CD4-positive, alpha-beta T cell treated with Interferon alpha-2 for 1 hour (primary cell): ENCODE data around the gene LACTB.

Experiments used
- DNase-seq, 2 donors: peaks; one replicate each; pipeline ENCODE4 v3.0.0-alpha.2; 2020 to 2022

Gene LACTB

DNA sequence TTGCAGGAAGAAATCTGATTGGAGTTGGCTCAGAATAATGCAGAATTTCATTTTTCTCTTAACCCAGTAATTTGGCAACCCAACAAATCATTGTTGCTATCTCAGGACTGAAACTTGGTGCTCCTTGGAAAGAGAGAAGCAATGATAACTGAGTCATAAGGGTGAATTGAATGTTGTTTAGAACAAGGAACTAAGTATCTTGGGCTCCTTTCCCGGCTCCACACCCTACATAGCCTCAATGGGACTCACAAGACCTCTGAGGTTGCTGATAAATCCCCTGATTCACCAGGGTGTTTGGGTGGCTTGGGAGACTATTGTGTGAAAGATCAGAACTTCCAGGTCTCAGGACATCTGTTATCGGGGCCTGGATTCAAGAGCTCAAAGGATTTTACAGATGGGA lies 60.0 kb downstream of the LACTB start:
- DNase-seq: no peak

GRCh38 chr15:63185206-63185605 lies 63.5 kb downstream of the LACTB start:
- no peak for DNase-seq

DNA sequence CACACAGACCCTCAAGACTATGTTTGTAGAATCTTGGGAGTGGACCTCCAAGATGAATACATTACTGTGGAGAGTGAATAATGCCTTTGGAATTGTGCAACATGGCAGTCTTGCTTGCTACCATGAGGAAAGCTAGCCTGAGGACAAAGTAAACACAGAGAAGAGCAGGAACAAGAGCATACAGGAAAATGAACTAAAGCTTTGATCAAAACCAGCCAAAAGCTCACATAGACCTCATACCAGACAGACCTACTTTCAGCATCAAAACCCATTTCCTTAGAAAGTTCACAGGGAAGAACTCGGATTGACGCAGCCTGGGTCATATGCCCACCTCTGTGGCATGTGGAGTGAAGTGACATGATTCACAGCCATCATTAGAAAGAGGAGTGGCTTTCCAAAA lies 64.4 kb downstream of the LACTB start:
- DNase-seq: no peak

DNA sequence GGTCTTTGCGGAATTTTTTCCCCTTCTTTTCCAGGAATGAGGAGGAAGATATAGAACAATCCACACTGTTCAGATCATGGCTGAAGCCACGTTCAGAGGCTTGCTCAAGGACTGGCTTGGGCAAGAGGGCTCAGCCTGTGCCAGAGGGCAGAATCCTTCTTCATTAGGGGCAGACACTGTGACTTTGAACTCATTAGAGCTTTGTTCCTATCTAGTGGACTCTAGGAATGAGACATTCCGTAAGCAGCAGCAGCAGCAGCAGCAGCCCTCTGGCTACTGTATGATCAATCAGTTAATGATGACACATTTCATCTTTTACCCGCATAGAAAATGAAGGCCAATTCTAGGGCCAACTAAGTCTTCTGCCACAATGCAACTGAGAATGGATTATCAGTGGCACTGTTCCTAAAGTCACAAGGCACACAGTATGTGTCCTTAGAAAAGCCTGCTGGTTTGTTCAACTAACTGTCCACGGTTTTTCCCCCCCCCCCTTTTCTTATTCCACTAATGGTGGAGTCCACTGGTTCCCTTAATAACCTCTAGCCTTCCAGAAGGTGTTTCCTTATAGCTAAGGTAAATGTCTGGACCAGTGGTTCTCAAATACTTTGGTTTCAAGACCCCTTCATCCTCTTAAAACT lies 66.0 kb downstream of the LACTB start:
- DNase-seq: no peak

DNA sequence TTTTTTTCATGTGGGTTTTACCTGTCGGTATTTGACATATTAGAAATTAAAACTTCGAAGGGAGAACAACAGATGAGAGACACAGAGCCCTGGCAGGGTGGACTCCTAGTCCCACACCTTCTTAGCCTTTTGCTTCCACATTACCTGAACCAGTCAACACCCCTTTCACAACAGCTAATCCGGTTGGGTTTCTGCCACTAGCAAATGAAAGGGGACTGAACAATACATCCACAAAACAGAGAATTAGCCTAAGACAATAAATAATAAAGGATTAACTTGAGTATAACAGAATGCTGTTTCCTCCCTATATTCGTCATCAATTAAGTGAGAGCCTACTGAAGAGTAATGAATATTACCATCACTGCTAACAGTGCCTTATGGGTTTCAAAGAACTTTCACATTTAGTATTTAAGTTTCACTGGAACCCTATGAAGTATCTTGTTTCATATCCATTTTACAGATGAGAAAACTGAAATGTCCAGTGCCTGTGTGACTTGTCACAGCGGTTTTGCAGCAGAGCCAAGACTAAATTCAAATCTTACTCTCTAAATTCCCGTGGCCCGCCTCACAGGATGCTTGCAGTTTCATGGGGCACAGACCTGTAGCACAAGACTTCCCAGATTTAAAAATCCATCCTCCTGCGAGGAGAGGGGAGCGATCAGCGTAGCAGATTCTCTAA lies 66.7 kb downstream of the LACTB start:
- DNase-seq: no peak

DNA sequence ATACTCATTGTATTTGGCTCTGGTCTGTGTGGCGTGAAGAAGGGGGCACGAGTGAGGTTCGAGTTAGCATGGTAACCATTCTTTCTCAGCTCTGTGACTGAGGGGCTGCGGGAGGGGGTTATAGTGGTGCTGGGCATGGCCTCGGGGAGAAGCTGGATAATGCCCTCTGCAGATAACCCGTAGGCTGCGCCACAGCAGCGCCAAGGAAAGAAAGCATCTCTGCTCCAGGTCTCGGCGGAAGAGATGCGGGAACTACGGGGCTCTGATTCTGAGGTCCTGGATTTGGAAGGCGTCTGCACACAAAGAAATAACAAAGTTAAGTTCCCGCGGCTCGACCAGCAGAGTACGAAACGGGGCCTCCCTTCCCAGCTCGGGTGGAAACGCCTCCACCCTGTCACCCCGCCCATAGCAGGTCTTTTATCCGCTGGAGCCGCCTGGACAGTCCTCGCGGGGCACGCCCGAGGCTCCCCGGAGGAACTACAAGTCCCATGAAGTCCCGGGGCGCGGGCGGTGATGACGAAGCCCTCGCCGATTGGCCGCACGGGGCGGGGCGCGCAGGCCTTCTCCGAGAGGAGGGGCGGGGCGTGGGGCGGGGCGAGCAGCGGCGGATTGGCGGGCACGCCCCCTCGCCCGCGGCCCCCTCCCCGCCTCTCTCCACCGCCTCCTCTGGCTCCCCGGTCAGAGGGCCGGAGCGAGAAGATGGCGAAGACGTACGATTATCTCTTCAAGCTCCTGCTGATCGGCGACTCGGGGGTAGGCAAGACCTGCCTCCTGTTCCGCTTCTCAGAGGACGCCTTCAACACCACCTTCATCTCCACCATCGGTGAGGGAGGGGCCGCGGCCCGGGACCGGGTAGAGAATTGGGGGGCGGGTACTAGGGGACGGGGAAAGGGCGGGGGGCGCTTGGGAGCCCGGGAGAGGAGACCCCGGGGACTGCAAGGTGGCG lies 67.5 kb downstream of the LACTB start, which contains the start of gene RAB8B:
Gene RAB8B, plus strand, starts transcription at position 681 of the 946 bp plus-strand sequence. Its CDS starts 19 bp downstream, at position 700.
- DNase-seq: peak; percentile 95 to 97

GRCh38 chr15:63189941-63190768 lies 68.5 kb downstream of the LACTB start:
- peak in 1 of 2 donors; percentile 34 for DNase-seq

DNA sequence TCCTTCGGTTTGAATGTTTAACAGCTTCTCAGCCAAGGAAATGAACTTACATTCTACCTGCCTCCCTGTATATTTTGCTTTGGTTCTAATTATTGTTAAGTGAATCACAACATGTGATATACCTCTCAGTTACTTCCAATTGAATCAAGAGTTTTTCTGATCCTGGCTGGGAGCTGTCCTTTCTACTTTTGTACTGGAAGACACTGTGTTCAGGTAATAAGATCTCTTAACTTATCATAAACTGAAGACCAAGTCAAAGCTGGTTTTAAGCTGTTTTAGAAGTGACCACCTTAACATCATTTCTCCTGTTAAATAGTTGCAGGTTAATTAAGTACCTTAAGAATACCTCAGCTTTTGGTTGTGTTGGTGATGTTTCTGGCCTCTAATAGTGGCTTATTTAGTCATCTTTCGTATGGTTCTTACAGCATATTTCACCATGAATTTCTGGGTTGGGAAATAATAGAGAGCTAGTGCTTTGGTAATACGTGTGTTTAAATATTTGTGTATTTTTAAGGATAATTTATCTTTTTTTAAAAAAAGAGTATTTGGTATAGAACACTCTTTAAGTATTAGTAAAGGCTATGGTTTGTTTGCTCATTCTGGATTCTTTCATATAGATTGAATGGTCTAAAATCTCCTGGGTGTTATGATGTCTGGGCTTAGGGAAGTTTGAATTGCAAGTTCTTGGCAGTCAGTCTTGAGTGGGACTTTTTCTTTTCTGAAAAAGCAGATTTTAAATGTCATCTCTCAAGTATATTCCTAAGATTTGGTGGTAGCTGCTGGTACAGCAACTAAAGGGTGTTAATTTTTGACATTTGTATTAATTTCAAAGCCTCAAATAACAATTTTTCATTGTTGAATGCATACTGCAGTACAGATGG lies 69.3 kb downstream of the LACTB start:
- no peak for DNase-seq
